Suppressor macrophage (primary cell): Measurements from ENCODE around the gene CAMKK1.

Experiments used
- DNase-seq, 4 experiments: peaks; one replicate each; pipeline ENCODE4 v3.0.0-alpha.2; 2020 to 2022
- total RNA-seq, 17 experiments: gene quantifications; one replicate each; lab custom pipeline; 2026; ENCODE audit warnings: mixed read lengths in 6 of 17, inconsistent platforms in 3 of 17; lab: John Stamatoyannopoulos, UW

Gene CAMKK1
- 0.33 to 38.4 (median 18.4) reads per million in 17 experiments for total RNA-seq

- DNase-seq, result peak; percentile 95 to 99 (median 97)
Observed at GRCh38 chr17:3893003-3893719, at the start of gene CAMKK1. CAMKK1 (minus strand) TSS chr17:3893053; CDS start chr17:3885687, 7,366 bp downstream.

- DNase-seq, result no peak
Observed at GRCh38 chr17:3940965-3941698, 48.3 kb upstream of the CAMKK1 start.

- no peak for DNase-seq
Observed at GRCh38 chr17:3937359-3937758, 44.5 kb upstream of the CAMKK1 start.

- no peak for DNase-seq
Observed at GRCh38 chr17:3935825-3936355, 43.0 kb upstream of the CAMKK1 start.

- peak; percentile 78 to 86 (median 82) for DNase-seq
Observed at GRCh38 chr17:3935140-3935542, 42.3 kb upstream of the CAMKK1 start.

GRCh38 chr17:3929764-3930163 is 36.9 kb upstream of the CAMKK1 start:
- no peak for DNase-seq

GRCh38 chr17:3929181-3929580 is 36.3 kb upstream of the CAMKK1 start:
- peak; percentile 61 to 80 (median 70) for DNase-seq

- DNase-seq, result no peak
Observed at GRCh38 chr17:3928406-3928805, 35.6 kb upstream of the CAMKK1 start.

GRCh38 chr17:3927628-3928340 is 34.9 kb upstream of the CAMKK1 start:
- DNase-seq, result no peak

GRCh38 chr17:3926860-3927627 is 34.2 kb upstream of the CAMKK1 start:
- no peak for DNase-seq

GRCh38 chr17:3925684-3926485 is 33.0 kb upstream of the CAMKK1 start:
- no peak for DNase-seq

GRCh38 chr17:3924512-3925350 is 31.9 kb upstream of the CAMKK1 start:
- DNase-seq, result no peak

GRCh38 chr17:3923466-3924190 is 30.8 kb upstream of the CAMKK1 start:
- DNase-seq, result no peak

GRCh38 chr17:3922765-3923164 is 29.9 kb upstream of the CAMKK1 start:
- DNase-seq, result no peak

- no peak for DNase-seq
Observed at GRCh38 chr17:3921502-3922319, 28.9 kb upstream of the CAMKK1 start.

GRCh38 chr17:3921006-3921405 is 28.2 kb upstream of the CAMKK1 start:
- DNase-seq, result no peak

- no peak for DNase-seq
Observed at GRCh38 chr17:3919123-3919624, 26.3 kb upstream of the CAMKK1 start.

GRCh38 chr17:3918372-3919122 is 25.7 kb upstream of the CAMKK1 start:
- no peak for DNase-seq
